Measurements from ENCODE around the gene PCDHGC4.
A peak's percentile ranks its signal among the peaks of the same experiment; 100 is the strongest.

PCDHGC4 gene

DNA sequence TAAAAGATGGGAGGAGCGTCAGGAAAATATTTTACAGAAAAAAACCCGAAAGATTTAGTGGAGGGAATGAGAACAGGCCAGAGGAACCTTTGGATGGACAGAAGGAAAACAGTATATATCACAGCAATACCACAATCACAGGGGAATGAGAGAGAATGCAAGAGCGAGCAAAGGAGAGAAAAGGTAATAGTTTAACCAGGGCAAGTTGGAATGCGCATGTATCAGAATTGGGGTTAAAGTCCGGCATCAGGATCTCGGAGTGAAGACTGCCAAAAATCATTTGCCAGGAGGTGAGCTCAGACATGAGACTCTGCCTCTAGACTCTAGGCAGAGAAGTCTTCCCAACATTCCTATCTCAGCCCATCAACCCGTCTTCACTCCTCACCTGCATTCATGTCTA, 40.8 kb downstream of the PCDHGC4 start:
- H3K27ac ChIP-seq: peak overlapping the region; percentile 19; the same call in 1 of the 2 replicates
- CTCF ChIA-PET: interaction anchor here (0.6 to 3.0 kb wide), 11 partner anchors 13 to 302 kb away, joined by 3 to 22 read pairs (median 11); partner anchors contain the start of genes PCDHB14, PCDHGB5, PCDHGB7 and PCDHGC3
- TF ChIP-seq, protein P1, sequence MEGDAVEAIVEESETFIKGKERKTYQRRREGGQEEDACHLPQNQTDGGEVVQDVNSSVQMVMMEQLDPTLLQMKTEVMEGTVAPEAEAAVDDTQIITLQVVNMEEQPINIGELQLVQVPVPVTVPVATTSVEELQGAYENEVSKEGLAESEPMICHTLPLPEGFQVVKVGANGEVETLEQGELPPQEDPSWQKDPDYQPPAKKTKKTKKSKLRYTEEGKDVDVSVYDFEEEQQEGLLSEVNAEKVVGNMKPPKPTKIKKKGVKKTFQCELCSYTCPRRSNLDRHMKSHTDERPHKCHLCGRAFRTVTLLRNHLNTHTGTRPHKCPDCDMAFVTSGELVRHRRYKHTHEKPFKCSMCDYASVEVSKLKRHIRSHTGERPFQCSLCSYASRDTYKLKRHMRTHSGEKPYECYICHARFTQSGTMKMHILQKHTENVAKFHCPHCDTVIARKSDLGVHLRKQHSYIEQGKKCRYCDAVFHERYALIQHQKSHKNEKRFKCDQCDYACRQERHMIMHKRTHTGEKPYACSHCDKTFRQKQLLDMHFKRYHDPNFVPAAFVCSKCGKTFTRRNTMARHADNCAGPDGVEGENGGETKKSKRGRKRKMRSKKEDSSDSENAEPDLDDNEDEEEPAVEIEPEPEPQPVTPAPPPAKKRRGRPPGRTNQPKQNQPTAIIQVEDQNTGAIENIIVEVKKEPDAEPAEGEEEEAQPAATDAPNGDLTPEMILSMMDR (conservative IDR thresholded peaks at IDR 0.05; ENCODE audit: low read depth): no peak
- POLR2A ChIA-PET (ENCODE audit: low non-redundant PET): no interaction called here
- DNase-seq (ENCODE audit: low spot score): no peak

DNA sequence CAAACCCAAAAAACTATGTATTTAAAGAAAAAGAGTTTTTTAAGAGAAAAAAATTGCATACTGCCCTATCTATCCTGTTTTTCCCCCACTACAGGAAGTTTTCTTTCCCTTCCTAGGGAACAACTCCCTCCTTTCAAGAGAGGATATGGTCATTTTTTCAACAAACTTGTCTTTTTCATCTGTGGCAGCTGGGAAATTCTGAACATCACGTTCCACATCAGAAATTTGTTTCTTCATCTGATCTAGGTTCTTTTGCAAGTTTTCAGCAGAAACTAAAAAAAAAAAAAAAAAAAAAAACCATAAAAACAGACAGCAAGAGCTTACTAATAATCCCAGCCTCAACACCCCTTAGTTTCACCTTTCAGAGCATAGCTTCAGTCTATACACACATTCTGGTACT, 42.6 kb downstream of the PCDHGC4 start:
- DNase-seq (ENCODE audit: low spot score): no peak
- H3K27ac ChIP-seq: peak overlapping the region; percentile 28; the same call in 1 of the 2 replicates
- CTCF ChIA-PET: interaction anchor here (0.5 to 1.7 kb wide), 4 partner anchors 15 to 97 kb away, joined by 3 to 6 read pairs (median 5); partner anchors contain the start of gene PCDHGA12
- TF ChIP-seq, protein P1 (conservative IDR thresholded peaks at IDR 0.05; ENCODE audit: low read depth): no peak
- POLR2A ChIA-PET (ENCODE audit: low non-redundant PET): interaction anchor here (0.6 kb wide), 1 partner anchor 73 kb away, joined by 3 read pairs; no protein-coding TSS in a partner anchor

DNA sequence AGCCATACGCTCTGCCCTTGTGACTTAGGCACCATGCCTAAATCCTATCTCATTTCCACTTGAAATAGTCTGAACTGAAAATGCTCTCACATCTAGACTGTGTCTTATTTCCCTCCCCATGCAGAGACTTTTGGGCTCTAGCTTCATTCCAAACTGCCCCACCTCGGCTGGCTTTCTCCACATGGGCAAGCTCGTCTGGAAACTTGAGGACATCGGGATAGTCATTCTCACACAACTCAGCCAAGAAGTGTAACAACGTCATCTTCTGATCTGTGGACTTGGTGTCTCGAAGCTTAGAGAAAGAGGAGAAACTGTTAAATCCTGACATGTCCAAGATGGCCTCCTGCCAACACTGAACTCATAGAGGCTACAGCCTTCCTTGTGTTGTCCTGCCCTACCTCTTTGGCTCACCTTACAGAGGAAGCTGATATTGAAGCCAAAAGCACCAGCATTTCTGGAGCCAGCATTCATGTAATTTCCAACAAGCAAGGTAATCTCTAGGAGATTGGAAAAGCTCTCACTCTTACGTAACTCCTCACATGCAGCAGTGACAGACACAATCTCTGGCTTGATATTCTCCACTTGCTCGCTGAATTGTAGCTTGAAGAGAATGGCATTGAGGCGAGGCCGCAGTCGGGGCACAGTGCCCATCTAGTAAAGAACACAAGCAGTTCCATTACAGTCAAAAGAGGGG, 43.6 kb downstream of the PCDHGC4 start:
- CTCF ChIA-PET: interaction anchor here (0.5 to 1.7 kb wide), 4 partner anchors 16 to 256 kb away, joined by 3 to 6 read pairs (median 4); partner anchors contain the start of gene PCDHGA12
- TF ChIP-seq, protein P1 (conservative IDR thresholded peaks at IDR 0.05; ENCODE audit: low read depth): no peak
- no peak for DNase-seq (ENCODE audit: low spot score)
- POLR2A ChIA-PET (ENCODE audit: low non-redundant PET): interaction anchor here (0.6 kb wide), 1 partner anchor 74 kb away, joined by 3 read pairs; no protein-coding TSS in a partner anchor
- peak overlapping the region; percentile 71 for H3K27ac ChIP-seq

DNA sequence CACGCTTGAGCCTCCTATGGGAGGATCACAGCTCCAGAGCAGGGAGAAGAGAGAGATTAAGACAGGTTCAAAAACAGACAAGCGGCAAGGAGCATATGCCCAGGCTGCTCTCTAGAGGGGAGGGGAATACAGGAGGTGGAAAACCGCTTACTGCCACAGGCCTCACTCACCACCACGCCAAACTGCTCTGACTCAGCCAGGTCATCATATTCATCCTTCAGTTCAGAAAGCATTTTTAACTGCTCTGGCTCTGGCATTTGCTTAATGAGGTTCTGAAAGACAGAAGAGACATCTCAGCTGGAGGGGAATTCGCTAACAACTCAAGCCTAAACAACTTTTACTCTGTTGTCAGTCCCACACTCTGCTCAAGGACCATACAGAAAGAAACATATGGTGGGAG, 44.2 kb downstream of the PCDHGC4 start:
- CTCF ChIA-PET: interaction anchor here (0.6 to 0.8 kb wide), 2 partner anchors 38 to 99 kb away, joined by 3 to 4 read pairs; partner anchors contain the start of gene PCDHGA12
- POLR2A ChIA-PET (ENCODE audit: low non-redundant PET): no interaction called here

DNA sequence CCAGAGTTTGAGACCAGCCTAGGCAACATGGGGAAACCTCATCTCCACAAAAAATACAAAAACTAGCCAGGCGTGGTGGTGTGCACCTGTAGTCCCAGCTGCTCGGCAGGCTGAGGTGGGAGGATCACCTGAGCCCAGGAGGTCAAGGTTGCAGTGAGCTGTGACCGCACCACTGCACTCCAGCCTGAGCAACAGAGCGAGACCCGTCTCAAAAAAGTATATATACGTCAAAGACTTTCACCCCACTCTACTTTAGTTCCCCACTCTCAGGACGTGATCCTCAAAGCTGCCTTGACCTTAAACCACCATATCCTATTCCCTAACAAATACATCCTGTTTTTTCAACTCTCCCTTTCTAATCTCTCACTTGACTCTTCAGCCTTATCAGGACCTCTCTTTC, 45.0 kb downstream of the PCDHGC4 start:
- peak overlapping the region; percentile 71 for H3K27ac ChIP-seq
- ChIA-PET CTCF (interaction anchor here (0.6 to 0.9 kb wide), 2 partner anchors 9 to 37 kb away, joined by 3 to 4 read pairs; no protein-coding TSS in a partner anchor), POLR2A (ENCODE audit: low non-redundant PET) (no interaction called here)
- TF ChIP-seq, protein P1 (conservative IDR thresholded peaks at IDR 0.05; ENCODE audit: low read depth): no peak
- DNase-seq (ENCODE audit: low spot score): no peak

More for the DNA sequence above, 44.2 kb downstream of the PCDHGC4 start:
- TF ChIP-seq, protein P1 (conservative IDR thresholded peaks at IDR 0.05; ENCODE audit: low read depth): no peak
- peak overlapping the region; percentile 71 for H3K27ac ChIP-seq
- DNase-seq (ENCODE audit: low spot score): no peak

DNA sequence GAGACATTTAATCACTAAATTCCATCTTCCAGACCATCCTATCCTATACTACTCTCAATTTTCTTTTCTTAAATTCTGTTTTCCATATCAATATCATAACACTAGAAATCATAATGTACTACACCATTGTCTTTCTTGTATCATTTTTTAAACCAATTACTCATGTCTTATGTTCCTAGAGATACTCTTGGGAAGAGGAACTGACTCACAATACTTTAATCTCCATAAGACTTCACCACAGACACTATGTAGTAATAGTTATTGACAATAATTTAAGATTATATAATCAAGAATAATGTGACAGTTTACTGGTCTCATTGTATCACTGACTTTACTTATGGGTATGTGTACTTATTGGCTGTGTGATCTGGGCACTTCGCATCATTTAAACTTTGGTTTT, 47.9 kb downstream of the PCDHGC4 start:
- TF ChIP-seq, protein P1 (conservative IDR thresholded peaks at IDR 0.05; ENCODE audit: low read depth): no peak
- POLR2A ChIA-PET (ENCODE audit: low non-redundant PET): no interaction called here
- H3K27ac ChIP-seq: no peak overlapping the region
- CTCF ChIA-PET: interaction anchor here (0.8 to 0.9 kb wide), 2 partner anchors 115 to 178 kb away, joined by 3 read pairs; partner anchors contain the start of genes PCDHGA4 and PCDHGB7
- no peak for DNase-seq (ENCODE audit: low spot score)
